GM15510 (cell line): Measurements from ENCODE around the gene TPGS1.

Source experiments
- POLR2A ChIP-seq: IDR thresholded peaks from 3 replicates; pipeline ENCODE4 v1.6.1; 2011; ENCODE audit warnings: borderline replicate concordance; ENCODE audit not compliant: insufficient read length; ENCODE audit errors: extremely low read depth

Gene TPGS1

GRCh38 chr19:514166-514663, 6.9 kb downstream of the TPGS1 start:
- no peak for TF ChIP-seq POLR2A

- TF ChIP-seq POLR2A = no peak
Observed at GRCh38 chr19:517721-518597, 10.7 kb downstream of the TPGS1 start.

- TF ChIP-seq POLR2A = no peak
Observed at GRCh38 chr19:518598-519231, 11.4 kb downstream of the TPGS1 start.

GRCh38 chr19:519449-519865, 12.2 kb downstream of the TPGS1 start:
- TF ChIP-seq POLR2A = no peak

GRCh38 chr19:522726-523125, 15.4 kb downstream of the TPGS1 start:
- no peak for TF ChIP-seq POLR2A

GRCh38 chr19:524062-524674, 16.9 kb downstream of the TPGS1 start:
- TF ChIP-seq POLR2A = no peak

- TF ChIP-seq POLR2A = no peak
Observed at GRCh38 chr19:525029-525428, 17.7 kb downstream of the TPGS1 start.

GRCh38 chr19:525857-526419, 18.6 kb downstream of the TPGS1 start:
- TF ChIP-seq POLR2A = no peak

- no peak for TF ChIP-seq POLR2A
Observed at GRCh38 chr19:530134-531008, 23.1 kb downstream of the TPGS1 start.

- no peak for TF ChIP-seq POLR2A
Observed at GRCh38 chr19:531009-531752, 23.9 kb downstream of the TPGS1 start.

- peak; percentile 90 for TF ChIP-seq POLR2A
Observed at GRCh38 chr19:531753-532560, 24.7 kb downstream of the TPGS1 start, which contains the start of gene CDC34. CDC34 (plus strand) TSS chr19:531760; CDS start chr19:531932, 172 bp downstream.

GRCh38 chr19:532561-533363, 25.5 kb downstream of the TPGS1 start:
- TF ChIP-seq POLR2A = no peak
